GM18498 (cell line): ENCODE data around the gene RSF1.

ENCODE experiments used
- ATAC-seq: cut with Tn5 transposase; IDR thresholded peaks from one replicate; pipeline ENCODE4 v1.9.1; 2021; ENCODE audit warnings: mild to moderate bottlenecking, moderate library complexity; ENCODE audit not compliant: unreplicated experiment

Gene RSF1

DNA sequence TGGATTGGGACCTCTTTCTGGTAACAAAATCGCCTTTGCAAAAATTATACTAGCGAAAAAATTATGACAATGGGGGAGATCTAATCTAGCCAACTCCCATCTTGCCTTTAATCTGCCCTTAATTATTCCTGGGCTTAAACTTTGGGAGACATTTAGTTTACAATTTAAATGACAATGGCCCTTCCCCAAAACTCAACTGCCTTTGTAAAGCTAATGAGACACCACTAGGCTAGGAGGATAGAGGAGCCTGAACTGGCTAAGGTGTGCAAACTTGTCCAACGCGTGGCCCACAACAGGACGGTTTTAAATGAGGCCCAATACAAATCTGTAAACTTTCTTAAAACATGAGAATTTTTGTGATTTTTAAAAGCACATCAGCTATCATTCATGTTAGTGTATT is 67.3 kb downstream of the RSF1 start:
- ATAC-seq: no peak

DNA sequence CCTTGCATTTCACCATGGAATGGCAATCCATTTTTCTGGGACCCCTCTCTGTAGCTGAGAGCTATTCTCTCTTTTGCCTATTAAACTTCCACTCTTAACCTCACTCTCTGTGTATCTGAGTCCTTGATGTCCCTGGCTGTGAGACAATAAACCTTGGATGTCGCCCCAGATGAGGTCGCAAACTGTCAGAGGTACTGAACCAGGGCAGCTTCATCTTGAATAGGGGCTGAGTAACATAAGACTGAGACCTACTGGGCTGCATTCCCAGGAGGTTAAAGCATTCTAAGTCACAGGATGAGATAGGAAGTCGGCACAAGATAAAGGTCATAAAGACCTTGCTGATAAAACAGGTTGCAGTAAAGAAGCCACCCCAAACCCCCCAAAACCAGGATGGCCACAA is 68.0 kb downstream of the RSF1 start:
- ATAC-seq: no peak

DNA sequence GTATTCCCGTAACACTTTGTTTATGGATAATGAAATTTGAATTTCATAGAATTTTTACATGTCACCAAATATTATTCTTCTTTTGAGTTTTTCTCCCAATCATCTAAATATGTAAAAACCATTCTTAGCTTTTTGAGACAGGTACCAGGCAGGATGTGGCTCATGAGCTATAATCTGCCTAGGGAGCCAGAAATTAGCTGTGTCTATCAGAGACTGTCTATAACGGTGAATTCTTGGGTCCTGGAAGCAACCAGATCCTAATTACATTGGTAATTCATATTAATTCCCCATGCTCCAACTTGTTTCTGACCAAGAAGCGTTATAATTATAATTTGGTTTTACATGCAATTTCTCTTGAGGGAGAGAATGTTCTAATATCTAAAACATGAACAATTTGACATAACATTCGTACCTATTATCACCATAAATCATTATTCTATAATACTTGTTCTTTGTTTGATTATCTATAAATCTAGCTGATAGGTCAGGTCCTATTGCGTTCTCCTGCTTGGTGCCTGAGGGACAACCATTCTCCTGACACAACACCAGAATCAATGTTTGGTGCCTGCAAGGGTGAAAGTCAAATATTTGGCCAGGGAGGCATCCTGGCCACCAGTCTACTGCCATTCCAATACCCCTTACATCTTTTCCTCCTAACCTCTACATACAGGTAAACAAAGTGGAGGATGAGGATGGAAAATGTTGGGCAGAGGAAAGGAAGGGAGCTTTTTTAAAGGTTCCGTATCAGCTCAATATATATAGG is 69.9 kb downstream of the RSF1 start:
- ATAC-seq: no peak

DNA sequence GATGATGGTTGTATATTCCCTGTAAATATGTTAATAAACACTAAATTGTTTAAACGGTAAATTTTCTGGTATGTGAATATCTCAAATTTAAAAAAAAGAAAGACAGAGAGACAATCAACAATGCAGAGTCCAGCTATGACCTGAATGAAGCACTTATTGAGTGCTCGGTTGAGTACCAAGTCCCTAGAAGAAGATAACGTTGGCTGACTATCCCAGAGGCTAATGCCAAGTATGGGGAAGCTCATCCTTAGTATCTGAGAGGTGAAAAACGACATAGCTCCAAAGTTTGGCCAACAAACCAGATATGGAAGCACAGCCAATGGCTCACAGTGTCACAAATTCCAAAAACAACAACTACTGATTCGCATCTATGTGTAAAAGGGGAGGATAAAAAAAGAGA is 71.3 kb downstream of the RSF1 start:
- ATAC-seq: no peak

DNA sequence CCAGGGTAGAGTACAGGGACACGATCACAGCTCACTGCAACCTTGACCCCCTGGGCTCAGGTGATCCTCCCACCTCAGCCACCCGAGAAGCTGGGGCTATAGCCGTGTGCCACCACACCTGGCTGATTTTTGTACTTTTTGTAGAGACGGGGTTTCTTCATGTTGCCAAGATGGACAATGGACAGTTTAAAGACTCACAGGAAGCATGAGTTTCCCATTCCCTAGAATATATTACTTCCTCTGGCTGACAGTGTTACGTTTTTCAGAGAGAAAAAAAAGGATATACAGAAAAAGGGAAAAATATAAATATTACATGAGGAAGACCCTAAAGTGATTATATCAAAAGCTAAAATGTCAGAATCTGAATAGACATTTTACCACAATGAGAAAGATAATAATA is 72.3 kb downstream of the RSF1 start:
- no peak for ATAC-seq

DNA sequence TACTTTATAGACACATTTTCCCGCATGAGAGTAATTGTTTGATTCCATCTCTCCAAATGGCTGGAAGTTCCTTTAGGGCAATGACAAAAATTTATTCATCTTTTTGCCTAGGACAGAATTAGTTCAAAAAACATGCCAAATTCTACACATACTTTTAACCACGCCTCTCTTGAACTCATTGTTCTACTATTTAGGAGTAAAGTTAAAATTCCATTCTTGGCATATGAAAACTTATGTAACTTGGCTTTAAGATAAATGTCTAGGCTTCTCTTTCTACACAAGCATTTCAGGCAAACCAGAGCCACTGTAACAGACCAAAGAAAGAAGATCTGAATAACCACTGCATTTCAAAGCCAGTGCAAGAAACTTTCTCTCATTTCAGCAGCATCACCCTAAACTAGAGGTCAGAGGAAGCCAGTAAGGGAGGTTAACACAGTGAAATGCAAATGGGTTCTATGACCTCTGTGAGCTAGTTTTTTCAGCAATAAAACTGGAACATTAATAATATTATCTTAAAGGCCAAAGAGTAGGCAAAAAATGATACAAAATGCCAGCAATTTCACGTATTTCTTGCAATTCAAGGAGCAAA is 73.0 kb downstream of the RSF1 start:
- no peak for ATAC-seq

DNA sequence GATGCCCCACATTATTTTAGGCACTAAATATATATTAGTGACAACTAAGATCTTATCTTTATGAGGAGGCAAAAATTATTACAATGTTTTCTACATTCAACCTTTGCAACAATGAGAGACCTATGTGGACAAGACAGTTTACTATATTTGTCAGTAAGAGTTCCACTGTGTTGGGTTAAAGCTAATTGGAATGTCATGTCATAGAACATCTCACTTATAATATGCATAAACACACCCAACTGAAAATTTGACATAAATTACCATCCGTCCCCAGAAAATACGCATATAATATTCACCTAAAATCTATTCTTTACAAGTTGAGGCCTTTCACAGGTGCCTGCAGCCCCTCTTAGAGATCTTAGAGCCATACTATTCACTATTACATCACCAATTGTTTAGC is 84.0 kb downstream of the RSF1 start:
- ATAC-seq: no peak

DNA sequence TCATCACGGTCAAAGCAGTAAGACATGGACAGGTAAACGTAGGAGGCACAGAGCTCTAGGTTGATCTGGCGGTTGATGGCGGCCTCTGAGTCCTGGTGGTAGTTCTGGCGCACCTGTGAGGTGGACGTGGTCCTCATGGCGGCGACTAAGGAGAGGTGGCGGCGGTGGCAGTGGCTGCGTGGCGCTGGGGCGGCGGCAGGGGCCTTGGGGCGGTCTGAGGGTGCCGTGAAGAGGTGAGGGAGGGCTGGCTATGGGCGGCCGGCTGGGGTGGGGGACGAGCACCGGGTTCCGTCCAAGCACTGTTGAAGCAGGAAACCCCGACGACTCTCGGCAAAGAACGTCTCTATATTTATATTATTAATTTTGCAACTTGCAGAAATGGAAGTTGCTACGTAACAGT is 85.6 kb downstream of the RSF1 start:
- no peak for ATAC-seq

DNA sequence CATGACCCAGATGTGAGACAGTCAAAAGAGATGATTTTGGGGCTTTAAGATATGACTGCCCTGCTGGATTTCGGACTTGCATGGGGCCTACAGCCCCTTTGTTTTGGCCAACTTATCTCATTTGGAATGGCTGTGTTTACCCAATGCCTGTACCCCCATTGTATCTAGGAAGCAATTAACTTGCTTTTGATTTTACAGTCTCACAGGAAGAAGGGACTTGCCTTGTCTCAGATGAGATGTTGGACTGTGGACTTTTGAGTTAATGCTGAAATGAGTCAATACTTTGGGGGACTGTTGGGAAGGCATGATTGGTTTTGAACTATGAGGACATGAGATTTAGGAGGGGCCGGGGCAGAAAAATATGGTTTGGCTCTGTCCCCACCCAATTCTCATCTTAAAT is 88.4 kb downstream of the RSF1 start:
- no peak for ATAC-seq

DNA sequence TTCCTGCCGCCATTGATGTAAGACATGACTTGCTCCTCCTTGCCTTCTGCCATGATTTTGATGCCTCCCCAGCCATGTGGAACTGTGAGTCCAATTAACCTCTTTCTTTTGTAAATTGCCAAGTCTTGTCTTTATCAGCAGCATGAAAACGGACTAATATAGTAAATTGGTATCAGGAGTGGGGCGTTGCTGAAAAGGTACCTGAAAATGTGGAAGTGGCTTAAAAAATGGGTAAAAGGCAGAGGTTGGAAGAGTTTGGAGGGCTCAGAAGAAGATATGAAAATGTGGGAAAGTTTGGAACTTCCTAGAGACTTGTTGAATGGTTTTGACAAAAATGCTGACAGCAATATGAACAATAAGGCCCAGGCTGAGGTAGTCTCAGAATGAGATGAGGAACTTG is 89.7 kb downstream of the RSF1 start:
- ATAC-seq: no peak

DNA sequence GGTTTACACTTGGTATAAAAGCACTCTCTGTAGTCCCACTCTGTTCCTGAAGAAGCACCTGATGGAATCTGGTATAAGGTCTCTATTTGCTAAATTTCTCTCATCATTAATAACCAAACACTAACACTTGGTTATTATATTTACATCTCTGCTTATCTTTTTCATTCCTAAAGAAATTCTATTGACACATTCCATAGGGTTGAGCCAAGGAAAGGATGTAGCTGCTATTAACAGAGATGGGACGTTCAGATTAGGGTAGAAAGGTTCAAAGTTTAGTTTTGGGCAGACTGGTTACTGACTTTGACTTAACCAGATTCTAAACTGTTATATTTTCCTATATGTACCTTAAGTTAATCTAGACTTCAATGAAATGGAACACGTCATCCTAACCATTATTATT is 91.5 kb downstream of the RSF1 start:
- no peak for ATAC-seq

DNA sequence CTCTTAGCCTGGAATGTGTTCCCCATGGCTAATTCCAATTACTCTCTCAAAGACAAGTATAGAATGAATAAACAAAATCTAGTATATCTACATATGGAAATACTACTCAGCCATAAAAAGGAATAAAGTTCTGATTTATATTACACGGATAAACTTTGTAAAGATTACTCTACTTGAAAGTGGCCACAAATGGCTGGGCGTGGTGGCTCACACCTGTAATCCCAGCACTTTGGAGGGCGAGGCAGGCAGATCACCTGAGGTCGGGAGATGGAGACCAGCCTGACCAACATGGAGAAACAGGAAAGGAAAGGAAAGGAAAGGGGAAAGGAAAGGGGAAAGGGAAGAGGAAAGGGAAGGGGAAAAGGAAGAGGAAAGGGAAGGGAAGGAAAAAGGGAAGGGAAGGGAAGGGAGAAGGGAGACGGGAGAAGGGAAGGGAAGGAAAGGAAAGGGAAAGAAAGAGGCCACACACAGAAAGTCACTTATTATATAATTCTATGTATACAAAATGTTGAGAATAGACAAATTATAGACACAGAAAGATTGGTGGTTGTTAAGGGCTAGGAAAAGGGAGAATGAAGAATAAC is 92.2 kb downstream of the RSF1 start:
- ATAC-seq: no peak

DNA sequence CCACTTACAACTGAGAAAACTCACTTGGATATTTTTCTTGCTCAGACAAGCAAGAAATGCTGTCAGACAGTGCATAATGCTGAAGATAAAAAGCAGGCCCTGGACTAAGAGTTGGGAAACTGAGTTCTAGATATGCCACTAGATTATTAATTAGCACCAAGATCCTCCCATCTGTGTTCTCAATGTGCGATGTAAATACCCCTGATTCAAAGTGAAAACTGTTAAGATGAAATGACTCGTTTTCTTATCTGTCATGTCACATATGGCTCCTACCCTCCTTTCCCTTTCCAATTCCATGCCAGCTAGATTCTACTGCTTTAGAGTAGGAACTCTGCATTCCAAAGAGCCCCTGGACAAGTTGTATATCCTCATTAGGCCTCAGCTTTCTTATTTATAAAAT is 94.0 kb downstream of the RSF1 start:
- ATAC-seq: no peak

DNA sequence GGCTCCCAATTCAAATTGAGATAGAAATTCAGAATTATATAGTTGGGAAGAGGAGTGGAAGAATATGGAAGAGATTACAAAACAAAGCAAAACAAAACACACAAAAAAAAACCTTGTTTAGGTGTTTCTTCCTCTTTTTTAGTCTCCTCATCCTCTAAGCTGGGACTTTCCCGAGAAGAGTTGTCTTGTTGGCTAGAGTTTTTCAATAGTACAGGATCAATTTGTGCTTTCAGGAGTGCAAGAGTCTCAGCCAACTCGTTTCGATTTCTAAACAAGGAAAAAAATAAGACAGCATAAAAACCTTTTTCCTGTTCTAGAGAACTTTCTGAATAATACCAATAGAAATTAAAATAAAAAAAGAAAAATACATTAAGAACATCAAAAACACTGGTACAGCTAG is 95.1 kb downstream of the RSF1 start:
- no peak for ATAC-seq

DNA sequence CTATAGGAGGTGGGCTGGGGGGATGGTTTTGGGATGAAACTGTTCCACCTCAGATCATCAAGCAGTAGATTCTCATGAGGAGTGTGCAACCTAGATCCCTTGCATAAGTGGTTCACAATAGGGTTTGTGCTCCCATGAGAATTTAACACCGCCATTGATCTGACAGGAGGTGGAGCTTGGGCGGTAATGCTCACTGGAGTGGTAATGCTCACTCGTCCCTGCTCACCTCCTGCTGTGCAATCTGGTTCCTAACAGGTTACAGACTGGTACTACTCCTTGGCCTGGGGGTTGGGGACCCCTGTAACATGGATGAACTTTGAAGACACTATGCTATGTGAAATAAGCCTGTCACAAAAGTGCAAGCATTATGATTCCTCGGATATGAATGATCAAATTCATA is 95.9 kb downstream of the RSF1 start:
- no peak for ATAC-seq

DNA sequence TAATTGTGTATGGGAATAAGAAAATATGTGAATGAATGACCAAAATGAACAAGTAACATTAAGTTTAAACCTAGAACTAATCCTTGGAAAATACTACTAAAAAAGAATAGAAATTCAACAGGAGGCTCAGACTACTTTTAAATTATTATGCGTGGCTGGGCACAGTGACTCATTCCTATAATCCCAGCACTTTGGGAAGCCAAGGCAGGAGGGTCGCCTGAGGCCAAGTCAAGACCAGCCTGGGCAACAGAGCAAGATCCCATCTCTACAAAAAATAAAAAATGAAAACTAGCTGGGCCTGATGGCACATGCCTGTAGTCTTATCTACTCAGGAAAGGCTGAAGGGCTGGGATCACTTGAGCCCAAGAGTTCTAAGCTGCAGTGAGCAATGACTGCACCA is 97.5 kb downstream of the RSF1 start:
- ATAC-seq: no peak

DNA sequence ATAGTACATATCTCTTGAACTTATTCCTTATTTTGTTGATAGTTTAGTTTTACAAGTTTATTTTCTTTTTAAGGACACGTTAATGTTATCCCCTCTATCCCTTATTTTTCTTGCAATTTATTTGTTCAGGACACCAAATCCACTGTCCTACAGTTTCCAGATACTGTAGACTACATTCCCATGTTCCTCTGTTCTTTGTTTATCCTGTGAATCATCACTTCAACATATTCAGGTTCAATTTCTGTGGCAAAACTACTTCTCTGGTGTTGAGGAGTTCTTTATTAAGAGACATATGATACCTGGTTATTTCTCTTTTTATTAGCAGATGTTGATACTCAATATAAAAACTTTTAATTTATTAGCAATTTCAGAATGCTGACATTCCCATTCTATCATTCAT is 110.2 kb downstream of the RSF1 start:
- ATAC-seq: no peak

DNA sequence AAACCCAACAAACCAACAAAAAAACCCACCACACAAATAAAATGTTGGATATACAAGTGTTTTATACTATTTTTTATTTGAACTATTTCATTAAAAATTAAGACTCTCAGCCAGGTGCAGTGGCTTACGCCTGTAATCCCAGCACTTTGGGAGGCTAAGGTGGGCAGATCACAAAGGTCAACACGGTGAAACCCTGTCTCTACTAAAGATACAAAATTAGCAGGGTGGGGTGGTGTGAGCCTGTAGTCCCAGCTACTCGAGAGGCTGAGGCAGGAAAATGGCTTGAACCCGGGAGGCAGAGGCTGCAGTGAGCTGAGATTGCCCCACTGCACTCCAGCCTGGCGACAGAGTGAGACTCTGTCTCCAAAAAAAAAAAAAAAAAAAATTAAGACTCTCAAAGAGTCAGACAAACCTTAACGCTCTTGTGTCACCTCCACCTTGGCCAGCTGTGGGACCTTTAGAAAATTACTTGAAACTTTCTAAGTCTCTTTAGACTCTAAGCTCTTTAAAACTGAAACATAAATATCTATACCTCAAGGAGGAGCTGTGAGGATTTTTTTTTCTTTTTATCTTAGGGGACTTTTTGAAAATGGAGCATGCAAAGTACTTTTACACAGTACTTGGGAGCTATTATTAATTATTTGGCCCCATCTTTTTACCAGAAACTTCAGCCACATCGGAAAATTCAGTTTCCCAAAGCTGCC is 114.5 kb downstream of the RSF1 start:
- ATAC-seq: no peak

DNA sequence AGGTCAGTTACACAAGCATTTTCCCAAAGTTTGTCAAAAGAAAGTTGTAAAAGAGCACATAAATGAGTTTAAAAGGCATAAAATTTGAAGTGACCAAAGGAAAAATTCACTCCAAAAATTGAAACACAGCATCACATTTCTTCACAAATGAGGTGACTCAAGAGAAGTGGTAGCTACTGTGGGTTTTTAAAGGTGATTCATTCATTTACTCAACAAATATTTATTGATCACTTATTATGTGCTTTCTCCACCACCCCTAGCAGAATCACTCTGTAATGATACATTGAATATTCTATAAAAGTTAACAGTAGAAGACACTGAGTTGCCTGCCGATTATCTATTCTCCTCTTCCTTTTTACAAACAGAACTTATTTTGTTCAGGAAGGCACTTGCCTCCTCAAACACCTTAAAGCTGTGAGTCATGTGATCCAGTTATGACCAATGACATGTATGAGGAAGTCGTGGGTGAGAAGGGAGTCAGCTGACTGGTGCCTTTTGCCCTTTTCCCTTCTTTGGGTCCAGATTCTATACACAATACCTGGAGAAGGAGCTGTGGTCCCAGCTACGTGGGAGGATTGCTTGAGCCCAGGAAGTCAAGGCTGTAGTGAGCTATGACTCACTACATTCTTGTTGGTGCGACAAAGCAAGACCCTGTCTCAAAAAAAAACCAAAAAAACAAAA is 115.2 kb downstream of the RSF1 start:
- no peak for ATAC-seq

DNA sequence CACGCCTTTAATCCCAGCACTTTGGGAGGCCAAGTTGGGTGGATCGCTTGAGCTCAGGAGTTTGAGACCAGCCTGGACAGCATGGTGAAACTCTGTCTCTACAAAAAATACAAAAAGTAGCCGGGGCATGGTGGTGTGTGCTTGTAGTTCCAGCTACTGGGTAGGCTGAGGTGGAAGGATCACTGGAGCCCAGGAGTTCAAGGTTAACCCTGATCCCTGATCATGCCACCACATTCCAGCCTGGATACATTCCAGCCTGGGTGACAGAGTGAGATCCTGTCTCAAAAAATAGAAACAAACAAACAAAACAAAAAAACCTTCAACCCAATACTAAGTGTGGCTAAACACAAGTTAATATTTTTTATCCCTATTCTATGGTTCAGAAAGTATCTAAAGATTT is 116.5 kb downstream of the RSF1 start:
- no peak for ATAC-seq

DNA sequence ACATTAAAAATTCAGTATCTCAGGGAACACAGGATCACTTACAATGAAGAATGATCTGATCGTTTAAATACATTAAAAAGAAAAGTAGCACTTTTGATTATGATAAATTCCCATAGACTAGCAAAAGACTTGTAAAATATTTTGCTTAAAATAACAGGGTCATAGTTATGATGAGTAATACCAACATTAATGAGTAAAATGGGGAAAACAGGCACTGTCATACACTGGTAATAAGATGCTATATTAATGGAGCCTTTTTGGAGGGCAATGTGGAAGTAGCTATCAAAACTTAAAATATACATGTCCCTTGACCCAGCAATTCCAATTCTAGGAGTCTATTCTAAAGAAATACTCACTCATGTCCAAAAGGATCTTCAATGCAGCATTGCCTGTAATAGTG is 121.1 kb downstream of the RSF1 start:
- ATAC-seq: no peak
